UCSD-AML1 (cell line): Measurements from ENCODE around the gene DIPK1B.

Source experiments
- DNase-seq: peaks from one replicate; lab custom pipeline; 2025; ENCODE audit not compliant: unreplicated experiment; lab: John Stamatoyannopoulos, UW

DIPK1B gene

GRCh38 chr9:136719195-136719880 lies 7.0 kb downstream of the DIPK1B start:
- DNase-seq: no peak

GRCh38 chr9:136720251-136720897 lies 8.0 kb downstream of the DIPK1B start:
- no peak for DNase-seq

GRCh38 chr9:136720898-136721338 lies 8.5 kb downstream of the DIPK1B start:
- no peak for DNase-seq

DNA sequence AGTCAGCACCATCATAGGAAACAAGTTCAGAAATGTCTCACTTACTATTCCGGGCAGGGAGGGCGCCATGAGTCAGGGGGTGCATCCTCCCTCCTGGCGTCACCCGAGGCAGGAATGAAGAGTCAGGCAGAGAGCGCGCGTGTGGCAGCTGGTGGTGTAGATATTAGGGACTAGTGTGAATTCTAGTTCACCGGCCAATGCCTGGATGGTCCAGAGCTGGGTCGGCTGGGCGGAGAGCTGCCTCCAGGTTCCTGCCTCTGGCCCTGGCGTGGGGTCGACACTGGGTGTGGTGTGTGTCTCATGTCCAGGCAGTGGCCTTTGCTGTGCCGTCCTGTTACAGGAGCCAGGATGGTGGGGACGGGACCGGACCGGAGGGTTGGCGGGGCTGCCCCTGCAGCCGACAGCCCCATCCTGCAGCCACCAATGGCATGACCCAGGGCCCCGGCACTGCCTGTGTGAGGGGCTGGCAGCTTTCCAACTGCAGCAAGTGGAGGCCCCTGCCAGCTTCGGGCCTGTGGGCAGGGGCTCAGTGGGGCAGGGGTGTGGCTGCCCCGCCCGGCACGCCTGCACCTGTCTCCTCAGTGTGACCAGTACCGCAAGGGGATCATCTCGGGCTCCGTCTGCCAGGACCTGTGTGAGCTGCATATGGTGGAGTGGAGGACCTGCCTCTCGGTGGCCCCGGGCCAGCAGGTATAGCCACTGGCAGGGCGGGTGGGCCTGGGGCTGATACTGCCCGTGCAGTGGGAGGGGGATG lies 9.1 kb downstream of the DIPK1B start:
- no peak for DNase-seq

GRCh38 chr9:136722093-136722968 lies 10.0 kb downstream of the DIPK1B start:
- no peak for DNase-seq

GRCh38 chr9:136722969-136723356 lies 10.6 kb downstream of the DIPK1B start:
- no peak for DNase-seq

DNA sequence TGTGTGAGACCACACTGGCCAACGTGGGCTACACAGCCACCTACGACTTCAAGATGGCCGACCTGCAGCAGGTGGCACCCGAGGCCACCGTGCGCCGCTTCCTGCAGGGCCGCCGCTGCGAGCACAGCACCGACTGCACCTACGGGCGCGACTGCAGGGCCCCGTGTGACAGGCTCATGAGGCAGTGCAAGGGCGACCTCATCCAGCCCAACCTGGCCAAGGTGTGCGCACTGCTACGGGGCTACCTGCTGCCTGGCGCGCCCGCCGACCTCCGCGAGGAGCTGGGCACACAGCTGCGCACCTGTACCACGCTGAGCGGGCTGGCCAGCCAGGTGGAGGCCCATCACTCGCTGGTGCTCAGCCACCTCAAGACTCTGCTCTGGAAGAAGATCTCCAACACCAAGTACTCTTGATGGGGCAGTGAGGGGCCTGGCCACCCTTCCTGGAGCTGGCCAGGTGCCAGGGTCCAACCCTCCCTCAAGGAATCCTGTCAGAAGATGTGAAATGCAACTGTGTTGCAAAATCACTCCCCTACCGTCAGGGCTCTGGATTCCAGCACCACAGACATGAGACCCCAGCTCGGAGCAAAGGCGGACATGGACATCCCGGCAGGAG lies 11.1 kb downstream of the DIPK1B start:
- DNase-seq: no peak

GRCh38 chr9:136723989-136724388 lies 11.6 kb downstream of the DIPK1B start:
- no peak for DNase-seq

DNA sequence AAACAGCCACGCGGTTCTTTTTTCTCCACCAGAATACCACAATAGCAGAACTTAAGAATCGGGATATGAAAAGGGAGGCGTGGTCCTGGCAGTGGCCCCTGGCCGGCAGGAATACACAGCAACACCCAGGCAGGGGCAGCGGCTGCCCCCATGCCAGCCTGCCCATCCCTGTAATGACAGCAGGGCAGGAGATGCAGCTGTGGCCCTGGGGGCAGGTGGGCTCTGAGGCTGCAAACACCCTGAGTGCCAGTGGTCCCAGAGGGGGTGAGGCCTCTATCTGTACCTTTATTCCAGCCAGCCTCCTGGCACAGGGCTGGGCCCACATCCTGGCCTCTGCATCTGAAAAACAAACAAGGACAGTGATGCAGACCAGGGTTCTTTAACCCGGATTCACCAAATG lies 12.4 kb downstream of the DIPK1B start:
- no peak for DNase-seq

DNA sequence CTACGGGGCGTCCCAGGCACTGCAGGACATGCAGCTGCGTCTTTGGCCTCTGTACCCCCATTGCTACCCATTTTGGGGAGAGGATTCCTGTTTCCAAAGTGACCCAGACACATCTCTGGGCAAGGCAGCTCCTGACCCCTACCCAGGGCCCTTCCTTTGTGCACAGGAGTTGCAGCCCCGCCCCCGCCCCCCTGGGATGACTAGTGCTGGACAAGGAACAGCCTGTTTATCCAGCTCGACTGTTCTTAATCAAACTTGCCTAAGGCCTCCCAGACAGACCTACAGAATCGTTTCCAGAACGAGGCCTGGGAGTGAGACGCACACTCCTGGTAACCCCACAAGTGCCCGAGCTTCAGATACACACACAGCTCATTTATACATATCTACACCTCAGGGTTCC lies 13.2 kb downstream of the DIPK1B start:
- no peak for DNase-seq

- no peak for DNase-seq
These were observed 13.7 kb downstream of the DIPK1B start for GRCh38 chr9:136726118-136726517.

GRCh38 chr9:136726631-136727191 lies 14.3 kb downstream of the DIPK1B start:
- peak; percentile 47 for DNase-seq

DNA sequence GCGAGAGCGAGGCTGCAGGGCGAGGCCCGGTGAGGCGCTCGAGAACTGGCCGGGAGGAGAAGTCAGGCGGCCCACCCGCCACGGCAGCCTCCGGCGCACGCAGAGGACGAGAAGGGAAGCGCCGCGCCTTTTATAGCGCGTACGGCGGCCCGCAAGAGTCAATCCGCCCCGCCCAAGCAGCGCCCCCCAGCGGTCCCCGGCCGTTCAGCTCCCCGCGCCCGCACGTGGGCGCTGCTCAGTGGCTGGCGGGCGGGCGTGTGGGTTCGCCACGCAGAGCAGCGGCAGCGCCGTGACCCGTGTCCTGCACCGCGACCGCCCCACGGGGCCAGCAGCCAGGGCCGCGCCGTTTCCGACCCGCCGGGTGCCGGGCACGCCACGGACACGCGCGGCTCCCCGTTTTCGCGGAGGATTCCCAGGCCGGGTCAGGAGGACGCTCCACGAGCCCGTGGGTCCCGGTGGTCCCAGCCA lies 15.7 kb downstream of the DIPK1B start:
- peak; percentile 91 for DNase-seq

GRCh38 chr9:136728548-136729123 lies 16.3 kb downstream of the DIPK1B start:
- peak; percentile 39 for DNase-seq

DNA sequence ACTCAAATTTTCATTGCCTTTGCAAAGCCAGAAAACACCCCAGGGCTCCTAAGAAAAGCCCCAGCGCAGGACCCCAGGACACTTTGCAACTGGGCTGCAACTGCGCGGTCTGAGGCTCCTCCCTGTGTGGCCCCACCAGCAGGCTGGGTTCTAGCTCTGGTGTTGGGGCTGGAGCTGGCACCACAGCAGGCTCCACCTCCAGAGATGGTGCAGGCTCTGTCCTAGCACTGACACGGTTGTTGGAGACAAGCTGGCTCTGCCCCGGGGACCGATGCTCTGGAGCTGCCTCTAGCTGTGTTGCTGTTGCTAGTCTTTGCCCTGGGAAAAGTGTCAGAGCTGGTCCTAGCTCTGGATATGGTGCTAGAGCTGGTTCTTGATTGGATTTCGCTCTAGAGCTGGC lies 16.8 kb downstream of the DIPK1B start:
- no peak for DNase-seq

GRCh38 chr9:136729926-136730325 lies 17.6 kb downstream of the DIPK1B start:
- no peak for DNase-seq

GRCh38 chr9:136732444-136733178 lies 20.2 kb downstream of the DIPK1B start:
- no peak for DNase-seq

- no peak for DNase-seq
These were observed 21.2 kb downstream of the DIPK1B start for GRCh38 chr9:136733611-136734010.

- no peak for DNase-seq
These were observed 22.6 kb downstream of the DIPK1B start for GRCh38 chr9:136734837-136735496.
